ENCODE measurements around the gene IL12RB2. TPM values are rescaled to one million over a fixed set of nuclear protein-coding genes. Genes with fewer than 3 reads are reported as not detected.

Gene IL12RB2
- total and polyA plus RNA-seq, 2 donors (not counting 1 experiment from before 2014, with no cell fraction given): 0.67 TPM; not detected in 1

- H3K4me3 ChIP-seq (ENCODE audit: control extremely low read depth in 1 of 5, extremely low read depth in 1 of 5, insufficient read depth in 1 of 5, low read depth in 2 of 5, low read length in 4 of 5): peak overlapping the region; percentile 66 to 97 (median 91)
- Mint-ChIP-seq H3K27me3 (no peaks in the 10 kb centered on the region), H3K4me3 (peak overlapping the region; percentile 91), H3K27ac (peak overlapping the region; percentile 93), H3K4me1 (peaks cover 51% of the 10 kb centered on the region), H3K9me3 (ENCODE audit: insufficient read depth) (no peaks in the 10 kb centered on the region)
- H3K4me2 ChIP-seq (replicated peaks; ENCODE audit: low read depth, low read length, poor library complexity, severe bottlenecking): peak overlapping the region; percentile 80
- intact Hi-C loops (cut with micrococcal nuclease): loop anchor here (2.0 to 5.0 kb wide), 3 partner anchors 319 to 449 kb away; no protein-coding TSS in a partner anchor
- no peak for TF ChIP-seq EZH2 (IDR thresholded peaks at IDR 0.05; ENCODE audit: borderline replicate concordance, insufficient read depth, low read depth, low read length, poor library complexity, severe bottlenecking)
- TF ChIP-seq, protein P1, sequence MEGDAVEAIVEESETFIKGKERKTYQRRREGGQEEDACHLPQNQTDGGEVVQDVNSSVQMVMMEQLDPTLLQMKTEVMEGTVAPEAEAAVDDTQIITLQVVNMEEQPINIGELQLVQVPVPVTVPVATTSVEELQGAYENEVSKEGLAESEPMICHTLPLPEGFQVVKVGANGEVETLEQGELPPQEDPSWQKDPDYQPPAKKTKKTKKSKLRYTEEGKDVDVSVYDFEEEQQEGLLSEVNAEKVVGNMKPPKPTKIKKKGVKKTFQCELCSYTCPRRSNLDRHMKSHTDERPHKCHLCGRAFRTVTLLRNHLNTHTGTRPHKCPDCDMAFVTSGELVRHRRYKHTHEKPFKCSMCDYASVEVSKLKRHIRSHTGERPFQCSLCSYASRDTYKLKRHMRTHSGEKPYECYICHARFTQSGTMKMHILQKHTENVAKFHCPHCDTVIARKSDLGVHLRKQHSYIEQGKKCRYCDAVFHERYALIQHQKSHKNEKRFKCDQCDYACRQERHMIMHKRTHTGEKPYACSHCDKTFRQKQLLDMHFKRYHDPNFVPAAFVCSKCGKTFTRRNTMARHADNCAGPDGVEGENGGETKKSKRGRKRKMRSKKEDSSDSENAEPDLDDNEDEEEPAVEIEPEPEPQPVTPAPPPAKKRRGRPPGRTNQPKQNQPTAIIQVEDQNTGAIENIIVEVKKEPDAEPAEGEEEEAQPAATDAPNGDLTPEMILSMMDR (IDR thresholded peaks at IDR 0.05): no peak
- WGBS (ENCODE audit: insufficient coverage): 100% methylated on average over 2 of the region's 12 CpGs
- peak overlapping the region; percentile 98 for H3K27ac ChIP-seq (ENCODE audit: low read length in 2 of 2)
- peak overlapping the region; percentile 93 for H2AFZ ChIP-seq (ENCODE audit: insufficient read depth, low read depth, low read length, poor library complexity, severe bottlenecking)
- peaks cover 4 to 6% of the 10 kb centered on the region in 2 experiments for H3K36me3 ChIP-seq (replicated peaks in 1 of 2; ENCODE audit: control extremely low read depth in 1 of 2, control insufficient read depth in 1 of 2, extremely low read depth in 1 of 2, insufficient read depth in 2 of 2, low read length in 1 of 2)
- peaks cover 28 to 32% of the 10 kb centered on the region in 2 donors for H3K4me1 ChIP-seq (ENCODE audit: control insufficient read depth in 2 of 2, insufficient read depth in 2 of 2, low read length in 2 of 2)
- H3K9me3 ChIP-seq (ENCODE audit: control extremely low read depth in 1 of 3, control insufficient read depth in 2 of 3, insufficient read depth in 1 of 3, low read length in 2 of 3): no peaks in the 10 kb centered on the region
- peaks cover 44% of the 10 kb centered on the region for H3K79me2 ChIP-seq (ENCODE audit: control insufficient read depth, insufficient read depth, low read length)
- ChIA-PET CTCF (interaction anchor here (0.6 to 1.2 kb wide), 2 partner anchors 84 to 101 kb away, joined by 3 to 4 read pairs; no protein-coding TSS in a partner anchor), POLR2A (interaction anchor here (1.7 kb wide), 1 partner anchor 69 kb away, joined by 4 read pairs; no protein-coding TSS in a partner anchor)
- H3K9ac ChIP-seq (ENCODE audit: low read length): peak overlapping the region; percentile 98
- ATAC-seq (ENCODE audit: low read depth): no peak
- DNase-seq: no peak
- peaks cover 30% of the 10 kb centered on the region for H4K20me1 ChIP-seq (ENCODE audit: control insufficient read depth, insufficient read depth, low read length, poor library complexity, severe bottlenecking)
- H3K27me3 ChIP-seq (replicated peaks in 1 of 4; ENCODE audit: control extremely low read depth in 1 of 4, control insufficient read depth in 3 of 4, insufficient read depth in 4 of 4, low read length in 3 of 4): no peaks in the 10 kb centered on the region
Measured at GRCh38 chr1:67431156-67431765, 123.6 kb downstream of the IL12RB2 start.
